GM19035 (cell line): ENCODE measurements around the gene TNFRSF4.
"Not testable (repeated sequence)": the region's sequence is repeated elsewhere in the genome, so short reads cannot be mapped to it uniquely, and the experiment has no call there.

Experiments
- ATAC-seq: cut with Tn5 transposase; IDR thresholded peaks from one replicate; pipeline ENCODE4 v1.9.1; 2021; ENCODE audit not compliant: unreplicated experiment

The TNFRSF4 gene

GRCh38 chr1:1203561-1204424 lies 10.2 kb downstream of the TNFRSF4 start:
- no peak for ATAC-seq

- no peak for ATAC-seq
These were observed 11.0 kb downstream of the TNFRSF4 start for GRCh38 chr1:1202831-1203560.

GRCh38 chr1:1200876-1201810 lies 12.8 kb downstream of the TNFRSF4 start:
- no peak for ATAC-seq

- ATAC-seq = no peak
These were observed 13.7 kb downstream of the TNFRSF4 start for GRCh38 chr1:1199961-1200875.

GRCh38 chr1:1199141-1199960 lies 14.6 kb downstream of the TNFRSF4 start:
- no peak for ATAC-seq

- ATAC-seq = no peak
These were observed 15.4 kb downstream of the TNFRSF4 start for GRCh38 chr1:1198423-1199140.

GRCh38 chr1:1197551-1198422 lies 16.2 kb downstream of the TNFRSF4 start:
- ATAC-seq = no peak

- no peak for ATAC-seq
These were observed 16.8 kb downstream of the TNFRSF4 start for GRCh38 chr1:1197188-1197500.

GRCh38 chr1:1196431-1197187 lies 17.3 kb downstream of the TNFRSF4 start:
- ATAC-seq = no peak

- ATAC-seq = not testable (repeated sequence)
These were observed 18.2 kb downstream of the TNFRSF4 start for GRCh38 chr1:1195726-1196125.

- ATAC-seq = no peak
These were observed 19.2 kb downstream of the TNFRSF4 start for GRCh38 chr1:1194723-1195122.

GRCh38 chr1:1191734-1192133 lies 22.2 kb downstream of the TNFRSF4 start:
- ATAC-seq = no peak

GRCh38 chr1:1189111-1189510 lies 24.8 kb downstream of the TNFRSF4 start:
- ATAC-seq = no peak

GRCh38 chr1:1187938-1188337 lies 26.0 kb downstream of the TNFRSF4 start:
- no peak for ATAC-seq

GRCh38 chr1:1185101-1185765 lies 28.7 kb downstream of the TNFRSF4 start:
- no peak for ATAC-seq
